Body of pancreas (tissue), 4 donors: ENCODE data around the gene LDLRAD1.
"Not testable (repeated sequence)": the region's sequence is repeated elsewhere in the genome, so short reads cannot be mapped to it uniquely, and the experiment has no call there.

Experiments
- CTCF ChIP-seq, 7 experiments: fragments of 450-650 bp in 4 of 7; fragments of 200-600 bp in 3 of 7; sonication (generic) in 3 of 7; IDR thresholded peaks; one replicate each; pipeline ENCODE4 v1.5.1; 2016 to 2019; ENCODE audit warnings: antibody characterized with exemption in 7 of 7
- POLR2A ChIP-seq, 3 donors: fragments of 450-650 bp; IDR thresholded peaks; one replicate each; pipeline ENCODE4 v1.6.1; 2016; ENCODE audit warnings: antibody characterized with exemption in 3 of 3, mild to moderate bottlenecking in 2 of 3

DNA sequence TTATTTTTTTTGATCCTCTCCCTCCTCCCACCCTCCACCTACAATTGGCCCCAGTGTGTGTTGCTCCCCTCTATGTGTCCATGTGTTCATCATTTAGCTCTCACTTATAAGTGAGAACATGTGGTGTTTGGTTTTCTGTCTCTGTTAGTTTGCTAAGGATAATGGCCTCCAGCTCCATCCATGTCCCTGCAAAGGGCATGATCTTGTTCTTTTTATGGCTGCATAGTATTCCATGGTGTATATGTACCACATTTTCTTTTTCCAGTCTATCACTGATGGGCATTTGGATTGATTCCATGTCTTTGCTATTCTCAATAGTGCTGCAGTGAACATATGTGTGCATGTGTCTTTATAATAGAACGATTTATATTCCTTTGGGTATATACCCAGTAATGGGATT is 6.8 kb upstream of the LDLRAD1 start:
- TF ChIP-seq CTCF, POLR2A (IDR thresholded peaks at IDR 0.05): not testable (repeated sequence)
